ENCODE data around the gene SLC39A11.

GRCh38 chr17:72747501-72747900, 345.0 kb downstream of the SLC39A11 start:
- TF ChIP-seq EP300 (IDR thresholded peaks at IDR 0.05; ENCODE audit: borderline replicate concordance) (no peak), CREB1 (IDR thresholded peaks at IDR 0.05; ENCODE audit: low read depth) (no peak), REST (IDR thresholded peaks at IDR 0.05; ENCODE audit: low read depth) (no peak), CEBPB (IDR thresholded peaks at IDR 0.05) (no peak), TAF1 (IDR thresholded peaks at IDR 0.05; ENCODE audit: low read depth) (no peak), TEAD4 (IDR thresholded peaks at IDR 0.05) (no peak), ZBTB7A (IDR thresholded peaks at IDR 0.05; ENCODE audit: low read depth) (no peak), RAD21 (IDR thresholded peaks at IDR 0.05; ENCODE audit: low read depth) (no peak), MAX (IDR thresholded peaks at IDR 0.05) (no peak), EGR1 (IDR thresholded peaks at IDR 0.05) (no peak), FOXM1 (IDR thresholded peaks at IDR 0.05; ENCODE audit: borderline replicate concordance, low read depth) (no peak), TCF12 (IDR thresholded peaks at IDR 0.05; ENCODE audit: low read depth) (no peak)
